ENCODE results near the gene SMARCA5.
A peak's percentile ranks its signal among the peaks of the same experiment; 100 is the strongest.

SMARCA5 gene

GRCh38 chr4:143506031-143506430 lies 7.5 kb upstream of the SMARCA5 start:
- TF ChIP-seq MAX (IDR thresholded peaks at IDR 0.05; ENCODE audit: low read depth, low read length) (no peak), MYC (IDR thresholded peaks at IDR 0.05; ENCODE audit: low read depth, low read length) (no peak), POLR2A (IDR thresholded peaks at IDR 0.05; ENCODE audit: extremely low read depth, insufficient read length) (no peak), CTCF (IDR thresholded peaks at IDR 0.05; ENCODE audit: low read depth, low read length) (no peak)
- DNase-seq (ENCODE audit: low read depth), result no peak
- no peak overlapping the region for H3K4me3 ChIP-seq (ENCODE audit: low read depth, low read length)

- no peak overlapping the region for H3K4me3 ChIP-seq (ENCODE audit: low read depth, low read length)
- DNase-seq (ENCODE audit: low read depth), result no peak
- TF ChIP-seq POLR2A (IDR thresholded peaks at IDR 0.05; ENCODE audit: extremely low read depth, insufficient read length), result no peak
- no peak for TF ChIP-seq MAX (IDR thresholded peaks at IDR 0.05; ENCODE audit: low read depth, low read length)
- no peak for TF ChIP-seq MYC (IDR thresholded peaks at IDR 0.05; ENCODE audit: low read depth, low read length)
- TF ChIP-seq CTCF (IDR thresholded peaks at IDR 0.05; ENCODE audit: low read depth, low read length), result no peak
These were observed 1.6 kb upstream of the SMARCA5 start for GRCh38 chr4:143511906-143512305.

GRCh38 chr4:143512978-143513313 lies 556 bp upstream of the SMARCA5 start:
- peak overlapping the region; percentile 98 for H3K4me3 ChIP-seq (ENCODE audit: low read depth, low read length)
- no peak for DNase-seq (ENCODE audit: low read depth)
- TF ChIP-seq MYC (IDR thresholded peaks at IDR 0.05; ENCODE audit: low read depth, low read length) (0 out of 2 replicates have a peak, but pooled peaks have one; percentile 22), MAX (IDR thresholded peaks at IDR 0.05; ENCODE audit: low read depth, low read length) (no peak)

GRCh38 chr4:143514169-143514495 lies 630 bp downstream of the SMARCA5 start:
- TF ChIP-seq MAX (IDR thresholded peaks at IDR 0.05; ENCODE audit: low read depth, low read length), result no peak
- no peak for TF ChIP-seq MYC (IDR thresholded peaks at IDR 0.05; ENCODE audit: low read depth, low read length)
- TF ChIP-seq CTCF (IDR thresholded peaks at IDR 0.05; ENCODE audit: low read depth, low read length), result no peak
- no peak for TF ChIP-seq POLR2A (IDR thresholded peaks at IDR 0.05; ENCODE audit: extremely low read depth, insufficient read length)
- no peak for DNase-seq (ENCODE audit: low read depth)
- H3K4me3 ChIP-seq (ENCODE audit: low read depth, low read length), result peak overlapping the region; percentile 98

- H3K4me3 ChIP-seq (ENCODE audit: low read depth, low read length), result peak overlapping the region; percentile 98
- TF ChIP-seq MAX (IDR thresholded peaks at IDR 0.05; ENCODE audit: low read depth, low read length) (no peak), MYC (IDR thresholded peaks at IDR 0.05; ENCODE audit: low read depth, low read length) (no peak), CTCF (IDR thresholded peaks at IDR 0.05; ENCODE audit: low read depth, low read length) (no peak), POLR2A (IDR thresholded peaks at IDR 0.05; ENCODE audit: extremely low read depth, insufficient read length) (no peak)
- peak; percentile 54 for DNase-seq (ENCODE audit: low read depth)
These were observed 995 bp downstream of the SMARCA5 start for GRCh38 chr4:143514497-143514896.

- DNase-seq (ENCODE audit: low read depth), result no peak
- TF ChIP-seq POLR2A (IDR thresholded peaks at IDR 0.05; ENCODE audit: extremely low read depth, insufficient read length) (no peak), CTCF (IDR thresholded peaks at IDR 0.05; ENCODE audit: low read depth, low read length) (no peak), MYC (IDR thresholded peaks at IDR 0.05; ENCODE audit: low read depth, low read length) (no peak), MAX (IDR thresholded peaks at IDR 0.05; ENCODE audit: low read depth, low read length) (no peak)
- peak overlapping the region; percentile 98 for H3K4me3 ChIP-seq (ENCODE audit: low read depth, low read length)
These were observed 1.4 kb downstream of the SMARCA5 start for GRCh38 chr4:143514901-143515300.
